GM18951 (cell line): ENCODE results near the gene CFAP70.

Experiments
- POLR2A ChIP-seq: IDR thresholded peaks from 4 replicates; pipeline ENCODE4 v1.6.1; 2011; ENCODE audit warnings: mild to moderate bottlenecking; ENCODE audit not compliant: insufficient read length, insufficient read depth; ENCODE audit errors: extremely low read depth
- in situ Hi-C: fragments of 300-500 bp; cut with MboI; formaldehyde crosslinking; loops from one replicate; pipeline ENCODE4 v1.12.0; 2022; ENCODE audit warnings: low sequenced_read_pairs, mixed read lengths, inconsistent platforms; ENCODE audit not compliant: unreplicated experiment

The CFAP70 gene

GRCh38 chr10:73310475-73310874 lies 48.2 kb downstream of the CFAP70 start:
- in situ Hi-C loops: no loop called here
- TF ChIP-seq POLR2A: no peak

- in situ Hi-C loops: no loop called here
Observed at GRCh38 chr10:73307203-73307800, 51.4 kb downstream of the CFAP70 start.

GRCh38 chr10:73306171-73306708 lies 52.4 kb downstream of the CFAP70 start:
- TF ChIP-seq POLR2A: no peak
- in situ Hi-C loops: no loop called here

More at GRCh38 chr10:73307203-73307800, 51.4 kb downstream of the CFAP70 start:
- TF ChIP-seq POLR2A: no peak

GRCh38 chr10:73296946-73297345 lies 61.7 kb downstream of the CFAP70 start:
- in situ Hi-C loops: no loop called here
- TF ChIP-seq POLR2A: no peak

GRCh38 chr10:73293461-73293860 lies 65.2 kb downstream of the CFAP70 start:
- TF ChIP-seq POLR2A: no peak
- in situ Hi-C loops: no loop called here

- no peak for TF ChIP-seq POLR2A
- in situ Hi-C loops: no loop called here
Observed at GRCh38 chr10:73289958-73290357, 68.7 kb downstream of the CFAP70 start.

- TF ChIP-seq POLR2A: no peak
- in situ Hi-C loops: no loop called here
Observed at GRCh38 chr10:73287441-73287840, 71.2 kb downstream of the CFAP70 start.

GRCh38 chr10:73281097-73281496 lies 77.6 kb downstream of the CFAP70 start:
- no peak for TF ChIP-seq POLR2A
- in situ Hi-C loops: no loop called here

GRCh38 chr10:73264423-73264822 lies 94.2 kb downstream of the CFAP70 start:
- in situ Hi-C loops: no loop called here
- no peak for TF ChIP-seq POLR2A

GRCh38 chr10:73263693-73264347 lies 94.8 kb downstream of the CFAP70 start:
- in situ Hi-C loops: no loop called here

GRCh38 chr10:73262880-73263555 lies 95.6 kb downstream of the CFAP70 start:
- no peak for TF ChIP-seq POLR2A
- in situ Hi-C loops: no loop called here

More at GRCh38 chr10:73263693-73264347, 94.8 kb downstream of the CFAP70 start:
- no peak for TF ChIP-seq POLR2A

- TF ChIP-seq POLR2A: no peak
- in situ Hi-C loops: no loop called here
Observed at GRCh38 chr10:73262105-73262730, 96.4 kb downstream of the CFAP70 start.

- TF ChIP-seq POLR2A: no peak
- in situ Hi-C loops: no loop called here
Observed at GRCh38 chr10:73261362-73261995, 97.2 kb downstream of the CFAP70 start.

GRCh38 chr10:73258612-73259011 lies 100.1 kb downstream of the CFAP70 start:
- in situ Hi-C loops: loop anchor here (10.0 kb wide), 1 partner anchor 386 kb away; the partner anchor contains the start of gene MYOZ1
